K562 (cell line): ENCODE data around the gene TRPV5. TPM values are rescaled to one million over a fixed set of nuclear protein-coding genes. Genes with fewer than 3 reads are reported as not detected.

Experiments used
- AFF4 ChIP-seq: sonication (generic); formaldehyde crosslinking; IDR thresholded peaks from 2 replicates; pipeline ENCODE4 v1.8.0; 2023; ENCODE audit warnings: mild to moderate bottlenecking, missing genetic modification reagents
- E2F1 ChIP-seq: sonication (generic); formaldehyde crosslinking; IDR thresholded peaks from 2 replicates; pipeline ENCODE4 v1.8.1; 2023; ENCODE audit warnings: mild to moderate bottlenecking, missing genetic modification reagents, moderate library complexity
- FOXK2 ChIP-seq, 2 experiments: fragments of 450-650 bp; IDR thresholded peaks in 1 of 2; conservative IDR thresholded peaks in 1 of 2; 2 replicates each; pipeline ENCODE4 v1.6.1; 2016; ENCODE audit warnings: low read depth in 2 of 2, mild to moderate bottlenecking in 1 of 2
- GATAD2A ChIP-seq: fragments of 450-650 bp; IDR thresholded peaks from 2 replicates; pipeline ENCODE4 v1.6.1; 2017
- KDM4B ChIP-seq, 2 experiments: fragments of 450-650 bp in 1 of 2; sonication (generic) in 1 of 2; IDR thresholded peaks; 2 replicates each; pipeline ENCODE4 v1.6.1; 2016 to 2017; ENCODE audit warnings: borderline replicate concordance in 2 of 2, antibody characterized with exemption in 1 of 2, low read depth in 1 of 2, mild to moderate bottlenecking in 1 of 2
- NCOA1 ChIP-seq: fragments of 450-650 bp; IDR thresholded peaks from 2 replicates; pipeline ENCODE4 v1.6.1; 2016; ENCODE audit warnings: low read depth
- NFXL1 ChIP-seq: fragments of 450-650 bp; formaldehyde crosslinking; IDR thresholded peaks from 2 replicates; pipeline ENCODE4 v1.4.0; 2021; ENCODE audit warnings: mild to moderate bottlenecking
- NR2F6 ChIP-seq: fragments of 450-650 bp; formaldehyde crosslinking; IDR thresholded peaks from 2 replicates; pipeline ENCODE4 v1.4.0; 2020; ENCODE audit warnings: mild to moderate bottlenecking
- OTX1 ChIP-seq: fragments of 450-650 bp; formaldehyde crosslinking; IDR thresholded peaks from 2 replicates; pipeline ENCODE4 v1.4.0; 2022; ENCODE audit warnings: mild to moderate bottlenecking
- PHF20 ChIP-seq: fragments of 450-650 bp; IDR thresholded peaks from 2 replicates; pipeline ENCODE4 v1.6.1; 2018; ENCODE audit not compliant: partially characterized antibody
- SIRT6 ChIP-seq: IDR thresholded peaks from one replicate; pipeline ENCODE4 v1.6.1; 2012; ENCODE audit warnings: low read depth, mild to moderate bottlenecking, control low read depth, inconsistent platforms, low read length, moderate library complexity
- SIX5 ChIP-seq, 2 experiments: IDR thresholded peaks; 2 replicates each; pipeline ENCODE4 v1.6.1; 2011; ENCODE audit warnings: low read length in 2 of 2, borderline replicate concordance in 1 of 2, low read depth in 1 of 2, mild to moderate bottlenecking in 1 of 2, moderate library complexity in 1 of 2; ENCODE audit not compliant: insufficient read depth in 1 of 2
- SMARCB1 ChIP-seq: IDR thresholded peaks from 2 replicates; pipeline ENCODE4 v1.6.1; 2011; ENCODE audit warnings: improper control_type of control experiment, low read depth; ENCODE audit not compliant: insufficient read length
- SP1 ChIP-seq: sonication (generic); formaldehyde crosslinking; IDR thresholded peaks from 2 replicates; pipeline ENCODE4 v1.8.1; 2022; ENCODE audit warnings: mild to moderate bottlenecking, missing genetic modification reagents
- ZC3H11A ChIP-seq: IDR thresholded peaks from 2 replicates; pipeline ENCODE4 v1.6.1; 2012; ENCODE audit warnings: low read depth, low read length, improper control_type of control experiment
- ZKSCAN8 ChIP-seq: fragments of 200-800 bp; sonication (Bioruptor generic); IDR thresholded peaks from 2 replicates; pipeline ENCODE4 v1.6.1; 2016; ENCODE audit warnings: missing genetic modification characterization, missing compliant biosample characterization
- ZNF764 ChIP-seq: fragments of 250-450 bp; sonication (Bioruptor Pico); IDR thresholded peaks from 2 replicates; pipeline ENCODE4 v1.4.0; 2020; ENCODE audit warnings: low read depth, mild to moderate bottlenecking, moderate library complexity
- polyA plus RNA-seq, 8 experiments: library from polyadenylated mRNA; depleted of rRNA in 4 of 8; stranded (reverse) in 5 of 8; unstranded in 3 of 8; fragments of >200 nt; fragmentation: Nextera tagmentation in 2 of 8; fragmentation: Illumina TruSeq in 1 of 8; extraction: Ambion mirVana in 2 of 8; extraction: Trizol in 1 of 8; gene quantifications; 2 replicates each; pipeline versions ENCODE4 v1.2.1 to v1.2.3, GENCODE V29; 2011 to 2014; ENCODE audit warnings: inconsistent platforms in 1 of 8, missing spikeins in 1 of 8
- total RNA-seq, 7 experiments: library from RNA; depleted of rRNA in 6 of 7; stranded (reverse); fragments of >200 nt in 6 of 7; fragmentation: Illumina TruSeq in 2 of 7; extraction: Trizol in 2 of 7; gene quantifications; 2 replicates each; pipeline versions ENCODE4 v1.2.1 to v1.2.3, GENCODE V29; 2011 to 2021; ENCODE audit warnings: low replicate concordance in 1 of 7
- TF ChIP-seq, protein P1 (sequence below), 2 experiments: IDR thresholded peaks; 2 replicates each; pipeline ENCODE4 v1.6.1; 2012; ENCODE audit warnings: improper control_type of control experiment in 2 of 2, low read depth in 2 of 2, low read length in 2 of 2, borderline replicate concordance in 1 of 2
- TF ChIP-seq, protein P2 (sequence below), 3 experiments: fragments of 200-800 bp in 1 of 3; sonication (Bioruptor generic) in 1 of 3; sonication (generic) in 1 of 3; formaldehyde crosslinking in 1 of 3; IDR thresholded peaks; 2 replicates each; pipeline versions ENCODE4 v1.6.1 to v1.8.0; 2016 to 2022; ENCODE audit warnings: mild to moderate bottlenecking in 2 of 3, missing compliant biosample characterization in 2 of 3, missing genetic modification characterization in 2 of 3, missing genetic modification reagents in 1 of 3

TRPV5 gene
- total and polyA plus RNA-seq, 9 of the 15 experiments (the other 6 are each of a cell fraction or from before 2014, with no cell fraction given), result not detected

DNA sequence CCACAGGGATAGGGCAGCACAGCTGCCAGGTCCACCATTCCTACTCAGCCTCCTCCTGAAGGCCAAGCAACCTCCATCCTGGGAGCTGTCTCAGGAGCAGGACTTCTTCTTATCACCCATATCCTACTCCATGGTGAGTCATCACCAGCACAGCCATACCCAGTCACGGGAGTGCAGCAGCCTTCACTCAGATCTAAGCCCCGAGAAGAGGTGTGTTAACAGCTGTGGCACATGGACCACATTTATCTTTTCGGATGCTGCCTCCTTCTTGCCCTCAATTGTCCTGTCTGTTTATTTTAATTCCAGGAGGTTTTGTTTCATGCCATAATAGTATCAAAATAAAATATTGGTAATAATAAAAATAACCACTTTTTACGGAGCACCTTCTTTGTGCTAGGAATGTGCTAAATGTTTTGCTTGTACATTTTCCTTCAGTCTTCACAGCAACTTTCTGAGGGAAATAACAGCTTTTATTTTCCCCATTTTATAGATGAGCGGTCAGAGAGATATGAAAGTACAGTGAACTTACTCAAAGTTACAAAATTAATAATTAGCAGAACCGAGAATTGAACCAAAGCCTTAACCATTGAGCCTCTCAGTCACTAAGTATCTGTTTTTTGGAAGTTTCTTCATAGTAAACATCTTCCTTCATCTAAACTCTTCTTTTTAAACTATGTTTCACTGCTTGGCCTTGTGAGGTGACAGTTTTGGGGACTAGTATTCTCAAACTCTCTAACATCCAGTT is 31.1 kb upstream of the TRPV5 start (continued):
- no peak for TF ChIP-seq ZKSCAN8 (CRISPR knock-in tag)
- TF ChIP-seq GATAD2A, result peak; percentile 62; the same call in 1 of the 2 replicates
- TF ChIP-seq, protein P1, sequence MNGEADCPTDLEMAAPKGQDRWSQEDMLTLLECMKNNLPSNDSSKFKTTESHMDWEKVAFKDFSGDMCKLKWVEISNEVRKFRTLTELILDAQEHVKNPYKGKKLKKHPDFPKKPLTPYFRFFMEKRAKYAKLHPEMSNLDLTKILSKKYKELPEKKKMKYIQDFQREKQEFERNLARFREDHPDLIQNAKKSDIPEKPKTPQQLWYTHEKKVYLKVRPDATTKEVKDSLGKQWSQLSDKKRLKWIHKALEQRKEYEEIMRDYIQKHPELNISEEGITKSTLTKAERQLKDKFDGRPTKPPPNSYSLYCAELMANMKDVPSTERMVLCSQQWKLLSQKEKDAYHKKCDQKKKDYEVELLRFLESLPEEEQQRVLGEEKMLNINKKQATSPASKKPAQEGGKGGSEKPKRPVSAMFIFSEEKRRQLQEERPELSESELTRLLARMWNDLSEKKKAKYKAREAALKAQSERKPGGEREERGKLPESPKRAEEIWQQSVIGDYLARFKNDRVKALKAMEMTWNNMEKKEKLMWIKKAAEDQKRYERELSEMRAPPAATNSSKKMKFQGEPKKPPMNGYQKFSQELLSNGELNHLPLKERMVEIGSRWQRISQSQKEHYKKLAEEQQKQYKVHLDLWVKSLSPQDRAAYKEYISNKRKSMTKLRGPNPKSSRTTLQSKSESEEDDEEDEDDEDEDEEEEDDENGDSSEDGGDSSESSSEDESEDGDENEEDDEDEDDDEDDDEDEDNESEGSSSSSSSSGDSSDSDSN (IDR thresholded peaks at IDR 0.05; ENCODE audit: borderline replicate concordance in 1 of 2, low read depth in 2 of 2, low read length in 2 of 2), result no peak
- TF ChIP-seq ZC3H11A, result no peak
- no peak for TF ChIP-seq PHF20
- TF ChIP-seq NCOA1, result no peak
- TF ChIP-seq NR2F6, result no peak
- TF ChIP-seq, protein P2, sequence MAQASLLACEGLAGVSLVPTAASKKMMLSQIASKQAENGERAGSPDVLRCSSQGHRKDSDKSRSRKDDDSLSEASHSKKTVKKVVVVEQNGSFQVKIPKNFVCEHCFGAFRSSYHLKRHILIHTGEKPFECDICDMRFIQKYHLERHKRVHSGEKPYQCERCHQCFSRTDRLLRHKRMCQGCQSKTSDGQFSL (CRISPR knock-in tag; IDR thresholded peaks at IDR 0.05), result no peak
- TF ChIP-seq, protein P2 (tag; IDR thresholded peaks at IDR 0.05), result no peak
- TF ChIP-seq ZNF764 (CRISPR knock-in tag), result no peak
- TF ChIP-seq SMARCB1, result no peak
- TF ChIP-seq SIX5 (IDR thresholded peaks at IDR 0.05; ENCODE audit: borderline replicate concordance in 1 of 2, insufficient read depth in 1 of 2, low read depth in 1 of 2, low read length in 2 of 2), result no peak
- TF ChIP-seq NFXL1 (CRISPR knock-in tag), result no peak
- TF ChIP-seq KDM4B (IDR thresholded peaks at IDR 0.05; ENCODE audit: borderline replicate concordance in 2 of 2, low read depth in 1 of 2), result no peak
- no peak for TF ChIP-seq AFF4 (CRISPR knock-in tag)
- TF ChIP-seq E2F1, result no peak
- no peak for TF ChIP-seq SIRT6
- TF ChIP-seq SP1 (CRISPR knock-in tag), result no peak
- TF ChIP-seq OTX1 (CRISPR knock-in tag), result no peak
- TF ChIP-seq FOXK2 (conservative IDR thresholded peaks at IDR 0.05 in 1 of 2, IDR thresholded peaks at IDR 0.05 in 1 of 2; ENCODE audit: low read depth in 2 of 2), result peak in 1 of 2 experiments; percentile 32; a peak in 1 of 4 replicates
